ENCODE results near the gene DMKN.

- TF ChIP-seq CTCF (conservative IDR thresholded peaks at IDR 0.05; ENCODE audit: low read length) (no peak), EZH2phosphoT487 (IDR thresholded peaks at IDR 0.05; ENCODE audit: borderline replicate concordance) (no peak)
Observed at GRCh38 chr19:35517342-35517741, 3.9 kb upstream of the DMKN start.
